Natural killer cell (primary cell): ENCODE results near the gene USP28. TPM values are rescaled to one million over a fixed set of nuclear protein-coding genes. Genes with fewer than 3 reads are reported as not detected.
"Not testable (repeated sequence)": the region's sequence is repeated elsewhere in the genome, so short reads cannot be mapped to it uniquely, and the experiment has no call there.

Experiments
- ATAC-seq, 3 donors: fragments of 150-1000 bp in 2 of 3; fragments of 200-7000 bp in 1 of 3; cut with Tn5 transposase; 1 replicate in 1 of 3; 2 replicates in 2 of 3; pipeline ENCODE4 v1.10.0; 2021; ENCODE audit warnings: mild to moderate bottlenecking in 2 of 3, moderate library complexity in 2 of 3
- DNase-seq, 2 donors: peaks; one replicate each; pipeline versions ENCODE4 v3.0.0 to v3.0.0-alpha.2; 2013 to 2021; ENCODE audit warnings: mixed read lengths in 1 of 2
- H3K27ac ChIP-seq: one replicate; pipeline ENCODE4 v1.5.1; 2013; ENCODE audit warnings: mild to moderate bottlenecking, low read length
- H3K27me3 ChIP-seq: one replicate; pipeline ENCODE4 v1.6.1; 2013; ENCODE audit warnings: low read length; ENCODE audit not compliant: control insufficient read depth, insufficient read depth
- H3K36me3 ChIP-seq: one replicate; pipeline ENCODE4 v1.6.1; 2013; ENCODE audit warnings: low read length; ENCODE audit not compliant: control insufficient read depth, insufficient read depth
- H3K4me1 ChIP-seq: one replicate; pipeline ENCODE4 v1.6.1; 2013; ENCODE audit warnings: low read length; ENCODE audit not compliant: control insufficient read depth, insufficient read depth
- H3K4me3 ChIP-seq: one replicate; pipeline ENCODE4 v1.5.1; 2013; ENCODE audit warnings: low read length
- H3K9me3 ChIP-seq: one replicate; pipeline ENCODE4 v1.6.1; 2013; ENCODE audit warnings: low read length; ENCODE audit not compliant: control insufficient read depth, insufficient read depth
- H3K27ac Mint-ChIP-seq, 2 donors: one replicate each; pipeline ENCODE4 v1.8.0; 2022; ENCODE audit warnings: mild to moderate bottlenecking in 2 of 2, mixed read lengths in 2 of 2, moderate library complexity in 1 of 2
- H3K27me3 Mint-ChIP-seq, 2 donors: one replicate each; pipeline ENCODE4 v1.8.0; 2022; ENCODE audit warnings: low read depth in 2 of 2, mixed read lengths in 2 of 2
- H3K36me3 Mint-ChIP-seq: one replicate; pipeline ENCODE4 v1.8.0; 2022; ENCODE audit warnings: mixed read lengths
- H3K4me1 Mint-ChIP-seq, 2 donors: one replicate each; pipeline ENCODE4 v1.8.0; 2022; ENCODE audit warnings: mixed read lengths in 2 of 2
- H3K4me3 Mint-ChIP-seq: one replicate; pipeline ENCODE4 v1.8.0; 2022; ENCODE audit warnings: mild to moderate bottlenecking, moderate library complexity, mixed read lengths
- H3K9me3 Mint-ChIP-seq, 2 donors: one replicate each; pipeline ENCODE4 v1.8.0; 2022; ENCODE audit warnings: mixed read lengths in 2 of 2
- WGBS: methylation state at CpG from one replicate; pipeline ENCODE4 v1.1.7; 2013; ENCODE audit warnings: missing lambda C conversion rate; ENCODE audit not compliant: insufficient coverage; 5-methylcytosine and 5-hydroxymethylcytosine counted together
- intact Hi-C: fragments of 100-400 bp; cut with micrococcal nuclease; formaldehyde crosslinking; loops from one replicate; pipeline ENCODE4 v1.14.2; 2022
- total RNA-seq, 4 donors: library from RNA; stranded (reverse); fragments of 120-200 nt in 1 of 4; gene quantifications; one replicate each; pipeline versions ENCODE4 v1.2.3 to v1.2.4, GENCODE V29; 2013 to 2022
- TF ChIP-seq, protein P1 (sequence below): fragments of 200-600 bp; IDR thresholded peaks from one replicate; pipeline ENCODE4 v1.8.0; 2022; ENCODE audit warnings: antibody characterized with exemption

Gene USP28
- total RNA-seq, 3 donors from 2014 or later (not counting 1 experiment from before 2014, with no cell fraction given), result 118 to 160 (median 132) TPM

DNA sequence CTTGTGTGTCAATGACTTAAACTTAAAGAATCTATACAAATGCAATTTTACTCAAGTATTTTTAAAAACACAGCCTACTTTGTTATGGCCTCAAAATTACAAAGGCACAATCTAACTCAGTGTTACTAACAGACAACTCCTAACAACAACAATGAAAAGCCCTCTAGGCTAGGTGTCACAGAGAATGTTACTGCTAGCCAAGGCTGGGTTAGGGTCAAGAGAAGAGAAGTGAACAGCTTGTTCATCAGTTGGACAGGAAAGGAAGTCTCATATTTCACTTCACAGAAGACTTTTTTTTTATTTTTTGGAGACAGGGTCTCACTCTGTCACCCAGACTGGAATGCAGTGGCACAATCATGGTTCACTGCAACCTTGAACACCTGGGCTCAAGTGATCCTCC is 69.7 kb downstream of the USP28 start:
- DNase-seq (no peak), ATAC-seq (no peak)
- no peak overlapping the region for H3K4me3 ChIP-seq
- Mint-ChIP-seq H3K27ac (peak overlapping the region in 1 of 2 donors; percentile 13), H3K9me3 (no peaks in the 10 kb centered on the region), H3K4me1 (no peaks in the 10 kb centered on the region), H3K27me3 (no peaks in the 10 kb centered on the region), H3K4me3 (no peak overlapping the region), H3K36me3 (peaks cover 42% of the 10 kb centered on the region)
- peaks cover 82% of the 10 kb centered on the region for H3K36me3 ChIP-seq
- intact Hi-C loops, result no loop called here
- H3K9me3 ChIP-seq, result no peaks in the 10 kb centered on the region
- H3K4me1 ChIP-seq, result no peaks in the 10 kb centered on the region
- TF ChIP-seq, protein P1, sequence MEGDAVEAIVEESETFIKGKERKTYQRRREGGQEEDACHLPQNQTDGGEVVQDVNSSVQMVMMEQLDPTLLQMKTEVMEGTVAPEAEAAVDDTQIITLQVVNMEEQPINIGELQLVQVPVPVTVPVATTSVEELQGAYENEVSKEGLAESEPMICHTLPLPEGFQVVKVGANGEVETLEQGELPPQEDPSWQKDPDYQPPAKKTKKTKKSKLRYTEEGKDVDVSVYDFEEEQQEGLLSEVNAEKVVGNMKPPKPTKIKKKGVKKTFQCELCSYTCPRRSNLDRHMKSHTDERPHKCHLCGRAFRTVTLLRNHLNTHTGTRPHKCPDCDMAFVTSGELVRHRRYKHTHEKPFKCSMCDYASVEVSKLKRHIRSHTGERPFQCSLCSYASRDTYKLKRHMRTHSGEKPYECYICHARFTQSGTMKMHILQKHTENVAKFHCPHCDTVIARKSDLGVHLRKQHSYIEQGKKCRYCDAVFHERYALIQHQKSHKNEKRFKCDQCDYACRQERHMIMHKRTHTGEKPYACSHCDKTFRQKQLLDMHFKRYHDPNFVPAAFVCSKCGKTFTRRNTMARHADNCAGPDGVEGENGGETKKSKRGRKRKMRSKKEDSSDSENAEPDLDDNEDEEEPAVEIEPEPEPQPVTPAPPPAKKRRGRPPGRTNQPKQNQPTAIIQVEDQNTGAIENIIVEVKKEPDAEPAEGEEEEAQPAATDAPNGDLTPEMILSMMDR, result no peak
- H3K27ac ChIP-seq, result no peak overlapping the region
- H3K27me3 ChIP-seq, result no peaks in the 10 kb centered on the region

DNA sequence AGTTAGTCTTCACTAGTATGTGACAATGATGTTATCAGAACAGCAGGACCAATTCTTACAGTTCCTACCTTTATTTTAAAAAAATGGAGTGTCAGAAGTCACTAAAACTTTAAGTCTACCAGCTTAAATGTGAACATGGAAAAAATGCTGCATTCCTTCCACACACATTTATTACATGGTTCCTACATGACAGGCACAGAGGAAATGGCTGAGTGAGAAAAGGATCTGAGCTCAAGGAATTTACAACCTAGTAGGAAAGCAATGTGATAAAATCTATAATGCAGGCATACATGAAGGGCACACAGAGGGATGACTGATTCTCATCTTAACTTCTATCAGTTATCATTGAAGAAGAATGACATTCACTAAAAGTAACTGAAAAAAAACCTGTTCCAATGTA is 72.8 kb downstream of the USP28 start:
- Mint-ChIP-seq H3K27me3 (no peaks in the 10 kb centered on the region), H3K9me3 (no peaks in the 10 kb centered on the region), H3K4me3 (no peak overlapping the region), H3K4me1 (no peaks in the 10 kb centered on the region), H3K27ac (peak overlapping the region; percentile 16 to 58), H3K36me3 (peaks cover 42% of the 10 kb centered on the region)
- no peak overlapping the region for H3K4me3 ChIP-seq
- H3K4me1 ChIP-seq, result no peaks in the 10 kb centered on the region
- H3K27me3 ChIP-seq, result no peaks in the 10 kb centered on the region
- peaks cover 80% of the 10 kb centered on the region for H3K36me3 ChIP-seq
- ATAC-seq (no peak), DNase-seq (no peak)
- no peak overlapping the region for H3K27ac ChIP-seq
- no peaks in the 10 kb centered on the region for H3K9me3 ChIP-seq
- TF ChIP-seq, protein P1, result no peak
- intact Hi-C loops, result no loop called here

DNA sequence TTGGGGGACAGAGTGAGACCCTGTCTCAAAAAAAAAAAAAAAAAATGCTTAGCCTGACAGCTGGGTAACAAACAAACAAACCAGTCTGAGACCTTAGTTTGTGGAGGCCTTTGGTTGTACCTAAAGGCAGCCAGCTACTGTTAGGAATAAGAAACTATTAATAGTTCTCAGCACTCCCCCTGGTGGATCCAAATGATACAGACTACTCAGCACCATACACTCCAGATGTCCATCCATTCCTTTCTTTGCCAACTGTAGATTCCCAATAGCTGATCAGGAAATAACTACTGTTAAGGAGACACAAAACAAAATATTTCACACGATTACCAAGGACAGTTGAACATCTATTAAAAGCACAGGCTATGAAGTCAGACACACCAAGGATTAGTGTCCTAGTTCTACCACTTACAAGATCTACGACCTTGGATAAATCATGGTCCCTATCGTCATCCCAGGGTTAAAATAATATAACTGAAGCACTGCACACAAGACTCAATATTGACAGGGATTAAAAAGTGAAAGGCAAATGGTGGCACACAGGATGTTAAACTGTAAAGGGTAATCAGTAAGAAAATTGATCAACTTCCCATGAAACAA is 78.6 kb downstream of the USP28 start:
- Histone ChIP-seq H3K27me3 (no peaks in the 10 kb centered on the region), H3K27ac (no peak overlapping the region), H3K4me1 (no peaks in the 10 kb centered on the region), H3K36me3 (peaks cover 41% of the 10 kb centered on the region), H3K9me3 (no peaks in the 10 kb centered on the region), H3K4me3 (no peak overlapping the region)
- no peaks in the 10 kb centered on the region for H3K27me3 Mint-ChIP-seq
- 60% methylated on average over 2 of the region's 3 CpGs for WGBS
- peaks cover 15% of the 10 kb centered on the region for H3K36me3 Mint-ChIP-seq
- peak in 1 of 2 donors; percentile 55 for DNase-seq
- TF ChIP-seq, protein P1, result peak; percentile 64
- ATAC-seq, result peak; percentile 62 to 74 (median 70)
- intact Hi-C loops, result no loop called here
- peak overlapping the region in 1 of 2 donors; percentile 57 for H3K27ac Mint-ChIP-seq
- no peaks in the 10 kb centered on the region for H3K4me1 Mint-ChIP-seq
- H3K9me3 Mint-ChIP-seq, result no peaks in the 10 kb centered on the region
- H3K4me3 Mint-ChIP-seq, result no peak overlapping the region

DNA sequence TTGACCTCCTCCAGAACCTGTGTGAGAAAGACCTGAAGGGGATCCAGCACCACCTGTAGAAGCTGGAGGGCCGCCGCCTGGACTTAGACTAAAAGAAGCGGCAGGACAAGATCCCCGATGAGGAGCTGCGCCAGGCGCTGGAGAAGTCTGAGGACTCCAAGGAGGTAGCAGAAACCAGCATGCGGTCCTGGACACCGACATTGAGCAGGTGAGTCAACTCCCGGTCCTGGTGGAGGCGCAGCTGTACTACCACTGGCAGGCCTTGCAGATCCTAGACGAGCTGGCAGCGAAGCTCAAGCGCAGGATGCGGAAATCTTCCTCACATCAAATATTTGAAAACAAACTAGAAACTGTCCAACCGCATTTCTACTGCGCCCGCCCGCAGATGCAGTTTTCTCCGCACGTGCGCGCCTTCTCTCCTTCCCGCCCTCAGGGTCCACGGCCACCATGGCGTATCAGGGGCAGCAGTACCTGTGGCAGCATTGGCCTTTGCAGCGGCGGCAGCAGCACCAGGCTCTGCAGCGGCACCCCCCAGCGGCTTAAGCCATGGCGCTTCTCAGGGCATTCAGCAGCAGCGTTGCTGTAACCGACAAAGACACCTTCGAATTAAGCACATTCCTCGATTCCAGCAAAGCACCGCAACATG is 85.6 kb downstream of the USP28 start:
- Mint-ChIP-seq H3K27me3 (peaks cover 4 to 7% of the 10 kb centered on the region in 2 donors), H3K27ac (no peak overlapping the region), H3K9me3 (no peaks in the 10 kb centered on the region), H3K4me3 (peak overlapping the region; percentile 17), H3K4me1 (no peaks in the 10 kb centered on the region), H3K36me3 (no peaks in the 10 kb centered on the region)
- DNase-seq (no peak), ATAC-seq (no peak)
- Histone ChIP-seq H3K27me3 (no peaks in the 10 kb centered on the region), H3K27ac (no peak overlapping the region), H3K36me3 (no peaks in the 10 kb centered on the region), H3K4me1 (no peaks in the 10 kb centered on the region), H3K4me3 (no peak overlapping the region), H3K9me3 (no peaks in the 10 kb centered on the region)
- 83% methylated on average over 35 of the region's 35 CpGs for WGBS
- TF ChIP-seq, protein P1, result no peak
- intact Hi-C loops, result no loop called here

DNA sequence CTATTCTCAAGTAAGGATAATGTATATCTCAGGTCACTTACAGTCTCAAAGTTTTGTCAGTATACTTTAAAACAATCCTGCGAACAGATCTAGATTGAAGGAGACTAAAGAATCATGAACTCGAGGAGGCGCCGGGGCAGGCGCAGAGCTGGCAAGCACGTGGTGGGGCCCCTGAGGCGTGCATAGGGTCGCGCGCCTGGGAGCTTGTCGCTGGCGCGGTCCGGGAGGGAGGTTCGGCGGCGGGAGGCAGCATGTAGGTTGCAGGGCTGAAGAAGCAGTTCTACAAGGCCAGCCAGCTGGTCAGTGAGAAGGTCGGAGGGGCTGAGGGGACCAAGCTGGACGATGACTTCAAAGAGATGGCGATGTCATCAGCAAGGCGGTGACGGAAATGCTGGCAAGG is 86.4 kb downstream of the USP28 start:
- H3K4me1 ChIP-seq, H3K36me3 Mint-ChIP-seq, DNase-seq, H3K27me3 ChIP-seq, H3K4me1 Mint-ChIP-seq, H3K9me3 Mint-ChIP-seq, intact Hi-C loops, H3K27ac Mint-ChIP-seq, H3K36me3 ChIP-seq, H3K4me3 ChIP-seq, H3K27me3 Mint-ChIP-seq, H3K27ac ChIP-seq, H3K9me3 ChIP-seq, ATAC-seq: not testable (repeated sequence)
- H3K4me3 Mint-ChIP-seq, result peak overlapping the region; percentile 40
- 83% methylated on average over 22 of the region's 22 CpGs for WGBS
